HEK293 (cell line): ENCODE data around the gene AMOTL1.

ENCODE experiments used
- CTCF ChIA-PET: fragments of 350-600 bp; formaldehyde crosslinking; extraction: SDS; loops from one replicate; lab custom pipeline; 2021; ENCODE audit warnings: antibody characterized with exemption; lab: Yijun Ruan, JAX
- POLR2A ChIA-PET: fragments of 300-600 bp; formaldehyde crosslinking; extraction: SDS; loops from one replicate; lab custom pipeline; 2020; ENCODE audit warnings: antibody characterized with exemption, inconsistent platforms; lab: Yijun Ruan, JAX
- H3K27ac ChIP-seq: fragments of 200-500 bp; sonication (Bioruptor generic); 2 replicates; pipeline ENCODE4 v1.5.1; 2014; ENCODE audit warnings: low read depth, low read length, control low read depth, inconsistent platforms; ENCODE audit errors: extremely low read depth
- H3K36me3 ChIP-seq, 2 experiments: fragments of 200-500 bp in 1 of 2; sonication (Bioruptor generic) in 1 of 2; 1 replicate in 1 of 2; 2 replicates in 1 of 2; pipeline ENCODE4 v1.5.1; 2014 to 2017; ENCODE audit warnings: inconsistent platforms in 2 of 2, low read length in 2 of 2; ENCODE audit not compliant: control insufficient read depth in 2 of 2, insufficient read depth in 1 of 2
- H3K4me1 ChIP-seq: fragments of 200-500 bp; sonication (Bioruptor generic); 2 replicates; pipeline ENCODE4 v1.5.1; 2014; ENCODE audit warnings: mild to moderate bottlenecking, low read length, inconsistent platforms; ENCODE audit not compliant: control insufficient read depth, insufficient read depth
- H3K4me3 ChIP-seq: 2 replicates; pipeline ENCODE4 v1.5.1; 2011; ENCODE audit warnings: low read depth, mild to moderate bottlenecking, control low read depth, low read length, moderate library complexity
- H3K9me3 ChIP-seq: fragments of 200-500 bp; sonication (Bioruptor generic); 2 replicates; pipeline ENCODE4 v1.5.1; 2014; ENCODE audit warnings: low read depth, low read length, inconsistent platforms; ENCODE audit not compliant: control insufficient read depth, insufficient read depth
- OSR2 ChIP-seq: fragments of 450-650 bp; formaldehyde crosslinking; IDR thresholded peaks from 2 replicates; pipeline ENCODE4 v1.5.1; 2016; ENCODE audit warnings: missing biosample characterization, missing genetic modification characterization
- ZBTB7A ChIP-seq: fragments of 450-650 bp; formaldehyde crosslinking; IDR thresholded peaks from 2 replicates; pipeline ENCODE4 v1.5.1; 2016; ENCODE audit warnings: low read depth, missing biosample characterization, missing genetic modification characterization
- ZNF19 ChIP-seq: fragments of 450-650 bp; formaldehyde crosslinking; IDR thresholded peaks from 2 replicates; pipeline ENCODE4; 2016; ENCODE audit warnings: missing biosample characterization, missing genetic modification characterization, low read depth
- ZNF214 ChIP-seq: fragments of 450-650 bp; formaldehyde crosslinking; IDR thresholded peaks from 2 replicates; pipeline ENCODE4 v1.5.1; 2017; ENCODE audit warnings: missing biosample characterization, mild to moderate bottlenecking, missing genetic modification characterization, borderline replicate concordance
- ZNF302 ChIP-seq: fragments of 450-650 bp; formaldehyde crosslinking; IDR thresholded peaks from 2 replicates; pipeline ENCODE4 v1.5.1; 2016; ENCODE audit warnings: missing biosample characterization, missing genetic modification characterization, low read depth
- ZNF394 ChIP-seq: fragments of 450-650 bp; formaldehyde crosslinking; IDR thresholded peaks from 2 replicates; pipeline ENCODE4 v1.5.1; 2016; ENCODE audit warnings: missing biosample characterization, missing genetic modification characterization, mild to moderate bottlenecking, moderate library complexity, borderline replicate concordance
- ZNF404 ChIP-seq: fragments of 450-650 bp; formaldehyde crosslinking; IDR thresholded peaks from 2 replicates; pipeline ENCODE4 v1.5.1; 2017; ENCODE audit warnings: missing biosample characterization, missing genetic modification characterization
- ZNF555 ChIP-seq: fragments of 450-650 bp; formaldehyde crosslinking; conservative IDR thresholded peaks from 2 replicates; pipeline ENCODE4 v1.5.1; 2017; ENCODE audit warnings: missing biosample characterization, mild to moderate bottlenecking, missing genetic modification characterization, inconsistent platforms
- ZNF585B ChIP-seq: fragments of 450-650 bp; formaldehyde crosslinking; IDR thresholded peaks from 2 replicates; pipeline ENCODE4 v1.5.1; 2016; ENCODE audit warnings: missing biosample characterization, missing genetic modification characterization
- ZNF658 ChIP-seq: fragments of 450-650 bp; formaldehyde crosslinking; IDR thresholded peaks from 2 replicates; pipeline ENCODE4; 2016; ENCODE audit warnings: missing biosample characterization, missing genetic modification characterization
- ZNF701 ChIP-seq: fragments of 450-650 bp; formaldehyde crosslinking; IDR thresholded peaks from 2 replicates; pipeline ENCODE4 v1.5.1; 2016; ENCODE audit warnings: missing biosample characterization, missing genetic modification characterization
- ZNF792 ChIP-seq: fragments of 450-650 bp; formaldehyde crosslinking; IDR thresholded peaks from 2 replicates; pipeline ENCODE4 v1.5.1; 2016; ENCODE audit warnings: missing biosample characterization, missing genetic modification characterization
- ZSCAN23 ChIP-seq: fragments of 450-650 bp; formaldehyde crosslinking; IDR thresholded peaks from 2 replicates; pipeline ENCODE4 v1.5.1; 2016; ENCODE audit warnings: missing biosample characterization, missing genetic modification characterization
- TF ChIP-seq, protein P1 (sequence below): fragments of 450-650 bp; formaldehyde crosslinking; IDR thresholded peaks from 2 replicates; pipeline ENCODE4 v1.5.1; 2016; ENCODE audit warnings: missing biosample characterization, missing genetic modification characterization
- TF ChIP-seq, protein P2 (sequence below): fragments of 450-650 bp; formaldehyde crosslinking; IDR thresholded peaks from 2 replicates; pipeline ENCODE4 v1.5.1; 2016; ENCODE audit warnings: missing biosample characterization, missing genetic modification characterization, low read depth
- TF ChIP-seq, protein P3 (sequence below): fragments of 450-650 bp; formaldehyde crosslinking; IDR thresholded peaks from 2 replicates; pipeline ENCODE4 v1.5.1; 2017; ENCODE audit warnings: missing biosample characterization, missing genetic modification characterization
- TF ChIP-seq, protein P4 (sequence below): fragments of 450-650 bp; formaldehyde crosslinking; IDR thresholded peaks from 2 replicates; pipeline ENCODE4 v1.5.1; 2016; ENCODE audit warnings: missing biosample characterization, missing genetic modification characterization

AMOTL1 gene

DNA sequence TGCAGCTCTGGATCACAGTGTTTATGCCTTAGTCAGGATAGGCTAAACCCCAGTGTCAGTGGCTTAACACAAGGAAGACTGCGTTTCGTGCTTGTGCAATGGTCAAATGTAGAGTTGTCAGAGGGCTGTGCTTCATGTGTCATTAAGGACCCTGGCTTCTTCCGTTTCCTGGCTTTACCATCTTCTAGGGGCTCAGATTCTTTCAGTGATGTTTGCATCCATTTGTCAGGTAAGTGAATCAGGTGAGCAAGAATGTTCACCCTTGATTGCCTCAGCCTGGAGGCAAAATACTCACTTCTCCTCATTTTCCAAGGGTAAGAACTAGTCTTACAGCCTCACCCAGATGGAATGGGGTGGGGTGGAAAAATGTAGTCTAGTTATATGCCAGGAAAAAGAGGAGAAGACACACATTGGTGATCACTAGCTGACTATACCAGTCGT, 20.5 kb upstream of the AMOTL1 start (continued):
- TF ChIP-seq ZNF701 (tag by site-specific recombination), result no peak

DNA sequence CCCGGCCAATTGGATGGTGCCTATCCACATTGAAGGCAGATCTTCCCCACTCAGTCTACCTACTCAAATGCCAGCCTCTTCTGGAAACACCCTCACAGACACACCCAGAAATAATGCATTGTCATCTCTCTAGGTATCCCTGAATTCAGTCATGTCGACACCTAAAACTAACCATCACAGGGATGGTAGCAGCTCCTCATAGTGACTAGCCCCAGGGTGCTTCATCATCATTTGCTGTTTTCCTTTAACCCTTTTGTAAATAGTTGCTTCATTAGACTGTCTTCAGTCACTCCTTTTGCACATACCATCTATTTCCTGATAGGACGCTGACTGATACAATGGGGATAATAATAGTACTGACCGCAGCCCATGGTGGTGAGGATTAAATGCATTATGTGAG, 18.8 kb upstream of the AMOTL1 start:
- no peaks in the 10 kb centered on the region for H3K36me3 ChIP-seq
- H3K27ac ChIP-seq, result no peak overlapping the region
- ChIA-PET POLR2A (no interaction called here), CTCF (interaction anchor here (1.1 kb wide), 1 partner anchor 126 kb away, joined by 3 read pairs; no protein-coding TSS in a partner anchor)
- H3K4me1 ChIP-seq, result no peaks in the 10 kb centered on the region; the same call in 1 of the 2 replicates
- H3K4me3 ChIP-seq, result no peak overlapping the region
- TF ChIP-seq OSR2 (tag by site-specific recombination), result no peak
- TF ChIP-seq ZBTB7A (tag by site-specific recombination), result no peak
- no peak for TF ChIP-seq ZNF792 (tag by site-specific recombination)
- TF ChIP-seq, protein P1, sequence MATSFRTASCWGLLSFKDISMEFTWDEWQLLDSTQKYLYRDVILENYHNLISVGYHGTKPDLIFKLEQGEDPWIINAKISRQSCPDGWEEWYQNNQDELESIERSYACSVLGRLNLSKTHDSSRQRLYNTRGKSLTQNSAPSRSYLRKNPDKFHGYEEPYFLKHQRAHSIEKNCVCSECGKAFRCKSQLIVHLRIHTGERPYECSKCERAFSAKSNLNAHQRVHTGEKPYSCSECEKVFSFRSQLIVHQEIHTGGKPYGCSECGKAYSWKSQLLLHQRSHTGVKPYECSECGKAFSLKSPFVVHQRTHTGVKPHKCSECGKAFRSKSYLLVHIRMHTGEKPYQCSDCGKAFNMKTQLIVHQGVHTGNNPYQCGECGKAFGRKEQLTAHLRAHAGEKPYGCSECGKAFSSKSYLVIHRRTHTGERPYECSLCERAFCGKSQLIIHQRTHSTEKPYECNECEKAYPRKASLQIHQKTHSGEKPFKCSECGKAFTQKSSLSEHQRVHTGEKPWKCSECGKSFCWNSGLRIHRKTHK, result no peak
- no peak for TF ChIP-seq ZNF555 (tag by site-specific recombination)
- TF ChIP-seq, protein P2, sequence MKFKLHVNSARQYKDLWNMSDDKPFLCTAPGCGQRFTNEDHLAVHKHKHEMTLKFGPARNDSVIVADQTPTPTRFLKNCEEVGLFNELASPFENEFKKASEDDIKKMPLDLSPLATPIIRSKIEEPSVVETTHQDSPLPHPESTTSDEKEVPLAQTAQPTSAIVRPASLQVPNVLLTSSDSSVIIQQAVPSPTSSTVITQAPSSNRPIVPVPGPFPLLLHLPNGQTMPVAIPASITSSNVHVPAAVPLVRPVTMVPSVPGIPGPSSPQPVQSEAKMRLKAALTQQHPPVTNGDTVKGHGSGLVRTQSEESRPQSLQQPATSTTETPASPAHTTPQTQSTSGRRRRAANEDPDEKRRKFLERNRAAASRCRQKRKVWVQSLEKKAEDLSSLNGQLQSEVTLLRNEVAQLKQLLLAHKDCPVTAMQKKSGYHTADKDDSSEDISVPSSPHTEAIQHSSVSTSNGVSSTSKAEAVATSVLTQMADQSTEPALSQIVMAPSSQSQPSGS (tag by site-specific recombination), result no peak
- TF ChIP-seq ZNF658 (tag by site-specific recombination), result no peak
- TF ChIP-seq ZSCAN23 (tag by site-specific recombination), result no peak
- no peak for TF ChIP-seq ZNF404
- TF ChIP-seq, protein P3, sequence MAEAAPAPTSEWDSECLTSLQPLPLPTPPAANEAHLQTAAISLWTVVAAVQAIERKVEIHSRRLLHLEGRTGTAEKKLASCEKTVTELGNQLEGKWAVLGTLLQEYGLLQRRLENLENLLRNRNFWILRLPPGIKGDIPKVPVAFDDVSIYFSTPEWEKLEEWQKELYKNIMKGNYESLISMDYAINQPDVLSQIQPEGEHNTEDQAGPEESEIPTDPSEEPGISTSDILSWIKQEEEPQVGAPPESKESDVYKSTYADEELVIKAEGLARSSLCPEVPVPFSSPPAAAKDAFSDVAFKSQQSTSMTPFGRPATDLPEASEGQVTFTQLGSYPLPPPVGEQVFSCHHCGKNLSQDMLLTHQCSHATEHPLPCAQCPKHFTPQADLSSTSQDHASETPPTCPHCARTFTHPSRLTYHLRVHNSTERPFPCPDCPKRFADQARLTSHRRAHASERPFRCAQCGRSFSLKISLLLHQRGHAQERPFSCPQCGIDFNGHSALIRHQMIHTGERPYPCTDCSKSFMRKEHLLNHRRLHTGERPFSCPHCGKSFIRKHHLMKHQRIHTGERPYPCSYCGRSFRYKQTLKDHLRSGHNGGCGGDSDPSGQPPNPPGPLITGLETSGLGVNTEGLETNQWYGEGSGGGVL, result no peak
- TF ChIP-seq ZNF302 (tag by site-specific recombination), result no peak
- no peak for TF ChIP-seq ZNF19
- TF ChIP-seq ZNF214 (tag by site-specific recombination), result no peak
- TF ChIP-seq ZNF585B (tag by site-specific recombination), result no peak
- TF ChIP-seq, protein P4, sequence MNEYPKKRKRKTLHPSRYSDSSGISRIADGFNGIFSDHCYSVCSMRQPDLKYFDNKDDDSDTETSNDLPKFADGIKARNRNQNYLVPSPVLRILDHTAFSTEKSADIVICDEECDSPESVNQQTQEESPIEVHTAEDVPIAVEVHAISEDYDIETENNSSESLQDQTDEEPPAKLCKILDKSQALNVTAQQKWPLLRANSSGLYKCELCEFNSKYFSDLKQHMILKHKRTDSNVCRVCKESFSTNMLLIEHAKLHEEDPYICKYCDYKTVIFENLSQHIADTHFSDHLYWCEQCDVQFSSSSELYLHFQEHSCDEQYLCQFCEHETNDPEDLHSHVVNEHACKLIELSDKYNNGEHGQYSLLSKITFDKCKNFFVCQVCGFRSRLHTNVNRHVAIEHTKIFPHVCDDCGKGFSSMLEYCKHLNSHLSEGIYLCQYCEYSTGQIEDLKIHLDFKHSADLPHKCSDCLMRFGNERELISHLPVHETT (tag by site-specific recombination), result no peak
- TF ChIP-seq ZNF394 (tag by site-specific recombination), result no peak
- no peaks in the 10 kb centered on the region for H3K9me3 ChIP-seq
